K562 (cell line): ENCODE results near the gene TPD52L2. TPM values are rescaled to one million over a fixed set of nuclear protein-coding genes. Genes with fewer than 3 reads are reported as not detected.

Experiments used
- ILK ChIP-seq: fragments of 450-650 bp; IDR thresholded peaks from 2 replicates; pipeline ENCODE4 v1.6.1; 2016; ENCODE audit warnings: missing genetic modification characterization, low read depth, mild to moderate bottlenecking, missing compliant biosample characterization, moderate library complexity, borderline replicate concordance
- STAG1 ChIP-seq: sonication (generic); formaldehyde crosslinking; IDR thresholded peaks from 2 replicates; pipeline ENCODE4 v1.5.0; 2020; ENCODE audit warnings: missing genetic modification reagents, borderline replicate concordance
- polyA plus RNA-seq, 8 experiments: library from polyadenylated mRNA; depleted of rRNA in 4 of 8; stranded (reverse) in 5 of 8; unstranded in 3 of 8; fragments of >200 nt; fragmentation: Nextera tagmentation in 2 of 8; fragmentation: Illumina TruSeq in 1 of 8; extraction: Ambion mirVana in 2 of 8; extraction: Trizol in 1 of 8; gene quantifications; 2 replicates each; pipeline versions ENCODE4 v1.2.1 to v1.2.3, GENCODE V29; 2011 to 2014; ENCODE audit warnings: inconsistent platforms in 1 of 8, missing spikeins in 1 of 8
- total RNA-seq, 7 experiments: library from RNA; depleted of rRNA in 6 of 7; stranded (reverse); fragments of >200 nt in 6 of 7; fragmentation: Illumina TruSeq in 2 of 7; extraction: Trizol in 2 of 7; gene quantifications; 2 replicates each; pipeline versions ENCODE4 v1.2.1 to v1.2.3, GENCODE V29; 2011 to 2021; ENCODE audit warnings: low replicate concordance in 1 of 7
- TF ChIP-seq, protein P1 (sequence below): sonication (generic); formaldehyde crosslinking; IDR thresholded peaks from 2 replicates; pipeline ENCODE4 v1.8.0; 2022; ENCODE audit warnings: missing genetic modification reagents, mild to moderate bottlenecking, borderline replicate concordance
- TF ChIP-seq, protein P2 (sequence below): fragments of 200-800 bp; sonication (Bioruptor generic); IDR thresholded peaks from 2 replicates; pipeline ENCODE4 v1.6.1; 2017; ENCODE audit warnings: missing genetic modification characterization, missing compliant biosample characterization

The TPD52L2 gene
- total and polyA plus RNA-seq, 9 of the 15 experiments (the other 6 are each of a cell fraction or from before 2014, with no cell fraction given): 1.9 to 117 (median 74.6) TPM

DNA sequence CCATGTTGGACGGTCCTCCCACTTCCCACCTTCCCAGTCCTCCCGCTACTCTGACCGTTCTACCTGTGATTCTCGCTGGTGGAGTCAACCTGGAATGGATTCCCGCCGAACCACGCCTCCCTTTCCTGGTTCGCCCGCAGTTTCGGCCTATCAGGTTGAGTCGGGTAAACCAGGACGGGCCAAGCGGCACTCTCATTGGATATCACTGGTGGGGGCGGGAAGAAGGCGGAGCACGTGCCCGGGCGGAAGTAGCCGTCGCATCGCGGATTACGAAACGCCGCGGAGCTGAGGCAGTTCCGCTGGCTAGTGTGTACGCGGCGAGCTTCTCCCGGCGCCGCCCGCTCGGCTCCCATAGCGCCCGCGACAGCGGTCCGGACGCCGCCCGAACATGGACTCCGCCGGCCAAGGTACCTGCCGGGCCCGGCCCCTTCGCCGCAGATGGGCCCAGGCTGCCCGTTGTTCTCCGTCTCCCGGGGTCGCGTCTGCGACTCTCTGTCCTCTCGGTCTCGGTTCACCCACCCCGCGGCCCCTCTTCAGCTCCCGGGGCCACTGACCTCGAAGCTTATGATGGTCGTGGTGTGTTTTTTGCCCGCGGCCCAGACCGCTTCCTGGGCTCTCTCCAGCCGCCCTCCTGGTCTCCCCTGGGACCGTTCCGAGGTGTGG lies at the start of gene TPD52L2 (continued):
- no peak for TF ChIP-seq ILK (tag)
- TF ChIP-seq, protein P1, sequence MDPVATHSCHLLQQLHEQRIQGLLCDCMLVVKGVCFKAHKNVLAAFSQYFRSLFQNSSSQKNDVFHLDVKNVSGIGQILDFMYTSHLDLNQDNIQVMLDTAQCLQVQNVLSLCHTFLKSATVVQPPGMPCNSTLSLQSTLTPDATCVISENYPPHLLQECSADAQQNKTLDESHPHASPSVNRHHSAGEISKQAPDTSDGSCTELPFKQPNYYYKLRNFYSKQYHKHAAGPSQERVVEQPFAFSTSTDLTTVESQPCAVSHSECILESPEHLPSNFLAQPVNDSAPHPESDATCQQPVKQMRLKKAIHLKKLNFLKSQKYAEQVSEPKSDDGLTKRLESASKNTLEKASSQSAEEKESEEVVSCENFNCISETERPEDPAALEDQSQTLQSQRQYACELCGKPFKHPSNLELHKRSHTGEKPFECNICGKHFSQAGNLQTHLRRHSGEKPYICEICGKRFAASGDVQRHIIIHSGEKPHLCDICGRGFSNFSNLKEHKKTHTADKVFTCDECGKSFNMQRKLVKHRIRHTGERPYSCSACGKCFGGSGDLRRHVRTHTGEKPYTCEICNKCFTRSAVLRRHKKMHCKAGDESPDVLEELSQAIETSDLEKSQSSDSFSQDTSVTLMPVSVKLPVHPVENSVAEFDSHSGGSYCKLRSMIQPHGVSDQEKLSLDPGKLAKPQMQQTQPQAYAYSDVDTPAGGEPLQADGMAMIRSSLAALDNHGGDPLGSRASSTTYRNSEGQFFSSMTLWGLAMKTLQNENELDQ (CRISPR knock-in tag): no peak
- TF ChIP-seq STAG1 (CRISPR knock-in tag): no peak
- TF ChIP-seq, protein P2, sequence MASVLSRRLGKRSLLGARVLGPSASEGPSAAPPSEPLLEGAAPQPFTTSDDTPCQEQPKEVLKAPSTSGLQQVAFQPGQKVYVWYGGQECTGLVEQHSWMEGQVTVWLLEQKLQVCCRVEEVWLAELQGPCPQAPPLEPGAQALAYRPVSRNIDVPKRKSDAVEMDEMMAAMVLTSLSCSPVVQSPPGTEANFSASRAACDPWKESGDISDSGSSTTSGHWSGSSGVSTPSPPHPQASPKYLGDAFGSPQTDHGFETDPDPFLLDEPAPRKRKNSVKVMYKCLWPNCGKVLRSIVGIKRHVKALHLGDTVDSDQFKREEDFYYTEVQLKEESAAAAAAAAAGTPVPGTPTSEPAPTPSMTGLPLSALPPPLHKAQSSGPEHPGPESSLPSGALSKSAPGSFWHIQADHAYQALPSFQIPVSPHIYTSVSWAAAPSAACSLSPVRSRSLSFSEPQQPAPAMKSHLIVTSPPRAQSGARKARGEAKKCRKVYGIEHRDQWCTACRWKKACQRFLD (CRISPR knock-in tag): 0 out of 2 replicates have a peak, but pooled peaks have one; percentile 14
- TF ChIP-seq, all 486 proteins: peak for 142
